H9 (cell line): Measurements from ENCODE around the gene TPRX2. TPM values are rescaled to one million over a fixed set of nuclear protein-coding genes. Genes with fewer than 3 reads are reported as not detected.
A peak's percentile ranks its signal among the peaks of the same experiment; 100 is the strongest.
"Not testable (repeated sequence)": the region's sequence is repeated elsewhere in the genome, so short reads cannot be mapped to it uniquely, and the experiment has no call there.

ENCODE experiments used
- DNase-seq: peaks from one replicate; pipeline ENCODE4 v3.0.0-alpha.2; 2017
- H2AFZ ChIP-seq: one replicate; pipeline ENCODE4 v1.6.1; 2013; ENCODE audit warnings: mild to moderate bottlenecking, low read length, control low read depth, moderate library complexity
- H2AK5ac ChIP-seq: 2 replicates; pipeline ENCODE4 v1.6.1; 2013; ENCODE audit warnings: low read length, control low read depth, mixed read lengths; ENCODE audit not compliant: insufficient read length
- H2BK120ac ChIP-seq: one replicate; pipeline ENCODE4 v1.6.1; 2013; ENCODE audit warnings: low read depth, mild to moderate bottlenecking, low read length, control low read depth, inconsistent platforms; ENCODE audit not compliant: poor library complexity, severe bottlenecking
- H2BK12ac ChIP-seq: 2 replicates; pipeline ENCODE4 v1.6.1; 2013; ENCODE audit warnings: low read length, control low read depth, mixed read lengths, low read depth; ENCODE audit not compliant: insufficient read length
- H2BK15ac ChIP-seq: 2 replicates; pipeline ENCODE4 v1.6.1; 2013; ENCODE audit warnings: low read depth, low read length, control low read depth
- H2BK20ac ChIP-seq: one replicate; pipeline ENCODE4 v1.6.1; 2013; ENCODE audit warnings: low read depth, mild to moderate bottlenecking, low read length, control low read depth, inconsistent platforms; ENCODE audit not compliant: poor library complexity, severe bottlenecking
- H2BK5ac ChIP-seq: 2 replicates; pipeline ENCODE4 v1.6.1; 2013; ENCODE audit warnings: low read length, control low read depth, mixed read lengths; ENCODE audit not compliant: insufficient read length
- H3K14ac ChIP-seq: 2 replicates; pipeline ENCODE4 v1.6.1; 2013; ENCODE audit warnings: low read length, control low read depth; ENCODE audit not compliant: insufficient read depth
- H3K18ac ChIP-seq: 2 replicates; pipeline ENCODE4 v1.6.1; 2013; ENCODE audit warnings: low read depth, mild to moderate bottlenecking, mixed read lengths, low read length, control low read depth; ENCODE audit not compliant: insufficient read length
- H3K23ac ChIP-seq: 2 replicates; pipeline ENCODE4 v1.6.1; 2013; ENCODE audit warnings: low read length, control low read depth, mixed read lengths, low read depth; ENCODE audit not compliant: insufficient read length
- H3K23me2 ChIP-seq: 2 replicates; pipeline ENCODE4 v1.6.1; 2013; ENCODE audit warnings: low read depth, mild to moderate bottlenecking, mixed read lengths, low read length, control low read depth; ENCODE audit not compliant: insufficient read length, poor library complexity, severe bottlenecking
- H3K27ac ChIP-seq: 2 replicates; pipeline ENCODE4 v1.5.1; 2013; ENCODE audit warnings: low read length, control low read depth, mixed read lengths, low read depth; ENCODE audit not compliant: insufficient read length
- H3K27me3 ChIP-seq: 2 replicates; pipeline ENCODE4 v1.6.1; 2013; ENCODE audit warnings: low read length, control low read depth, inconsistent platforms; ENCODE audit not compliant: insufficient read depth
- H3K4ac ChIP-seq: 2 replicates; pipeline ENCODE4 v1.6.1; 2013; ENCODE audit warnings: low read depth, mild to moderate bottlenecking, control low read depth, inconsistent platforms, low read length, moderate library complexity
- H3K4me1 ChIP-seq: 2 replicates; pipeline ENCODE4 v1.6.1; 2013; ENCODE audit warnings: low read length, control low read depth, inconsistent platforms; ENCODE audit not compliant: insufficient read depth
- H3K4me2 ChIP-seq: 2 replicates; pipeline ENCODE4 v1.6.1; 2013; ENCODE audit warnings: low read length, control low read depth, mixed read lengths; ENCODE audit not compliant: insufficient read length, insufficient read depth
- H3K56ac ChIP-seq: 2 replicates; pipeline ENCODE4 v1.6.1; 2013; ENCODE audit warnings: low read depth, mild to moderate bottlenecking, mixed read lengths, low read length, control low read depth; ENCODE audit not compliant: insufficient read length
- H3K79me1 ChIP-seq: 2 replicates; pipeline ENCODE4 v1.6.1; 2013; ENCODE audit warnings: low read depth, mild to moderate bottlenecking, moderate library complexity, low read length, control low read depth, inconsistent platforms; ENCODE audit not compliant: insufficient read depth, poor library complexity, severe bottlenecking
- H3K79me2 ChIP-seq: 2 replicates; pipeline ENCODE4 v1.6.1; 2013; ENCODE audit warnings: low read length, control low read depth, inconsistent platforms; ENCODE audit not compliant: insufficient read depth
- H3K9ac ChIP-seq: 2 replicates; pipeline ENCODE4 v1.6.1; 2013; ENCODE audit warnings: low read length, control low read depth, mixed read lengths; ENCODE audit not compliant: insufficient read length; ENCODE audit errors: extremely low read depth
- H3K9me3 ChIP-seq: one replicate; pipeline ENCODE4 v1.6.1; 2013; ENCODE audit warnings: low read depth, low read length, inconsistent platforms; ENCODE audit not compliant: control insufficient read depth
- H3T11ph ChIP-seq: one replicate; pipeline ENCODE4 v1.6.1; 2013; ENCODE audit warnings: mild to moderate bottlenecking, low read length, control low read depth, inconsistent platforms
- H4K20me1 ChIP-seq: one replicate; pipeline ENCODE4 v1.6.1; 2013; ENCODE audit not compliant: control insufficient read depth, insufficient read length, insufficient read depth
- H4K5ac ChIP-seq: 2 replicates; pipeline ENCODE4 v1.6.1; 2013; ENCODE audit warnings: low read depth, mild to moderate bottlenecking, mixed read lengths, low read length, control low read depth; ENCODE audit not compliant: insufficient read length
- H4K8ac ChIP-seq: replicated peaks from 2 replicates; pipeline ENCODE4 v1.6.1; 2013; ENCODE audit warnings: low read length, control low read depth, mixed read lengths, low read depth; ENCODE audit not compliant: insufficient read length
- H4K91ac ChIP-seq: 2 replicates; pipeline ENCODE4 v1.6.1; 2013; ENCODE audit warnings: low read depth, mild to moderate bottlenecking, moderate library complexity, mixed read lengths, low read length, control low read depth; ENCODE audit not compliant: insufficient read length
- H3K27ac Mint-ChIP-seq, 3 experiments: 2 replicates in 2 of 3; 3 replicates in 1 of 3; pipeline ENCODE4 v1.8.0; 2020 to 2021; ENCODE audit warnings: mixed read lengths in 3 of 3, mild to moderate bottlenecking in 1 of 3, moderate library complexity in 1 of 3
- H3K27me3 Mint-ChIP-seq: 2 replicates; pipeline ENCODE4 v1.8.0; 2021; ENCODE audit warnings: low read depth, mild to moderate bottlenecking, moderate library complexity, mixed read lengths
- H3K36me3 Mint-ChIP-seq, 3 experiments: 2 replicates in 2 of 3; 3 replicates in 1 of 3; pipeline ENCODE4 v1.8.0; 2020 to 2021; ENCODE audit warnings: low read depth in 3 of 3, mixed read lengths in 3 of 3; ENCODE audit not compliant: insufficient read depth in 1 of 3
- H3K4me1 Mint-ChIP-seq, 2 experiments: 2 replicates each; pipeline ENCODE4 v1.8.0; 2020; ENCODE audit warnings: mixed read lengths in 2 of 2
- H3K4me3 Mint-ChIP-seq, 2 experiments: 2 replicates in 1 of 2; 3 replicates in 1 of 2; pipeline ENCODE4 v1.8.0; 2020 to 2021; ENCODE audit warnings: mild to moderate bottlenecking in 2 of 2, mixed read lengths in 2 of 2, moderate library complexity in 1 of 2
- H3K9me3 Mint-ChIP-seq, 2 experiments: 2 replicates in 1 of 2; 3 replicates in 1 of 2; pipeline ENCODE4 v1.8.0; 2020; ENCODE audit warnings: mild to moderate bottlenecking in 2 of 2, mixed read lengths in 2 of 2, moderate library complexity in 1 of 2
- whole genome bisulfite sequencing: extraction: QIAGEN DNeasy Blood & Tissue Kit; methylation state at CpG from one replicate; pipeline ENCODE4 v1.1.7; 2013; ENCODE audit warnings: missing lambda C conversion rate, low lambda C conversion rate, mixed read lengths; ENCODE audit not compliant: insufficient read length; ENCODE audit errors: extremely low coverage; 5-methylcytosine and 5-hydroxymethylcytosine counted together
- long read RNA-seq: library from polyadenylated mRNA; unstranded; transcript quantifications from one replicate; pipeline ENCODE4 v2.0.0, GENCODE V29; 2020
- total RNA-seq: library from RNA; stranded (reverse); gene quantifications from 2 replicates; pipeline ENCODE4 v1.2.1, GENCODE V29; 2021

Gene TPRX2
- not detected in 2 replicates for total RNA-seq
- long read RNA-seq, result 0 reads

GRCh38 chr19:47858646-47859285 lies at the start of gene TPRX2:
TSS of gene TPRX2 (plus strand) at chr19:47859235. CDS start at chr19:47859247, 12 bp downstream.
- not testable (repeated sequence) for H2BK5ac ChIP-seq, H3T11ph ChIP-seq, H4K20me1 ChIP-seq, DNase-seq, H3K4ac ChIP-seq, H3K79me1 ChIP-seq, H2BK12ac ChIP-seq, H2AFZ ChIP-seq, H2BK20ac ChIP-seq, H3K14ac ChIP-seq, H3K79me2 ChIP-seq, H4K91ac ChIP-seq, H3K4me1 ChIP-seq, H3K23ac ChIP-seq, H3K56ac ChIP-seq, H4K8ac ChIP-seq, H3K4me3 Mint-ChIP-seq, H3K23me2 ChIP-seq, H3K9me3 ChIP-seq, H3K36me3 Mint-ChIP-seq, H2BK15ac ChIP-seq, H3K27ac ChIP-seq, H3K27me3 Mint-ChIP-seq, H3K9me3 Mint-ChIP-seq, H3K9ac ChIP-seq, H3K18ac ChIP-seq, H4K5ac ChIP-seq, H2BK120ac ChIP-seq, H3K27me3 ChIP-seq, H2AK5ac ChIP-seq, H3K4me2 ChIP-seq
- no CpG with 5 or more reads among the region's 9 CpGs for WGBS
- Mint-ChIP-seq H3K27ac (peak within 1 kb of the TSS in 2 of 3 experiments; percentile 77 to 79; a peak in 4 of 7 replicates), H3K4me1 (peaks cover 8 to 10% of the 10 kb centered on the region in 2 experiments)
